HG02763 (cell line): Measurements from ENCODE around the gene CLINT1.
A peak's percentile ranks its signal among the peaks of the same experiment; 100 is the strongest.

Experiments
- ATAC-seq: cut with Tn5 transposase; IDR thresholded peaks from one replicate; pipeline ENCODE4 v1.9.1; 2021; ENCODE audit warnings: mild to moderate bottlenecking, moderate library complexity; ENCODE audit not compliant: unreplicated experiment

Gene CLINT1

DNA sequence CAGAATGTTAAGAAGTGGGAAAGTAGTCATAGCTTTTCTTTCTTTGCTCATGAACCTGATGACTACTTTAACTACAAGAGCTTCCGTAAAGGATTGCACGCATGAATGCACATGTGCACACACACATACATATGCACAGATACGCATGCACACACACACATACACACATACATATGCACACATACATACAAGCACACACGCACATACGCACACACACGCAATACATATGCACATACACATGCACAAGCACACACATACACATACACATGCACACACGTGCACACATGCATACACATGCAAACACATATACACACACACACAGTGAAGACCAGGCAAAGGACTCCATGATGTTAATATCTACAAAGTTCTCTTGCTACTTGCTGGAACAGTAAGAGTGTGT lies 92.5 kb downstream of the CLINT1 start:
- no peak for ATAC-seq

GRCh38 chr5:157764531-157764930 lies 94.4 kb downstream of the CLINT1 start:
- no peak for ATAC-seq

- peak; percentile 73 for ATAC-seq
Measured at GRCh38 chr5:157761690-157762621, 97.0 kb downstream of the CLINT1 start.

DNA sequence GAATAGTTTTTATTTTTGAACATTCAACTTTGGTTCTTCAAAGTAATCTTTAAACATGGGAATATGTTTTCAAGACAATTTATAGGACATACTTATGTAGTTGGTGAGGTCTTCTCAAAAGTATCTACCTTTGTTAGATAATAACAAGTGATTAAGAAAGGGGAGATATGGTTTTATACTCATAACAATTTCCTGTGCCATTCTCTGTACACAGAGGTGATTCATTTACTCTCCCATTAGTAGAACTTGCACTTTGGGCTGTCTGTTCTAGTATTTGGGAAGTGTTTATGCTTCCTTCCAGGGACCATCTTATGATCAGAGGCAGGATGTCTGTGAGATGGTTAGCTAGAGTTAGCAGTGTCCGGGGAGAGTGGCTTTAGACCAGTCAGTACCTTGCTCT lies 100.2 kb downstream of the CLINT1 start:
- ATAC-seq: no peak

DNA sequence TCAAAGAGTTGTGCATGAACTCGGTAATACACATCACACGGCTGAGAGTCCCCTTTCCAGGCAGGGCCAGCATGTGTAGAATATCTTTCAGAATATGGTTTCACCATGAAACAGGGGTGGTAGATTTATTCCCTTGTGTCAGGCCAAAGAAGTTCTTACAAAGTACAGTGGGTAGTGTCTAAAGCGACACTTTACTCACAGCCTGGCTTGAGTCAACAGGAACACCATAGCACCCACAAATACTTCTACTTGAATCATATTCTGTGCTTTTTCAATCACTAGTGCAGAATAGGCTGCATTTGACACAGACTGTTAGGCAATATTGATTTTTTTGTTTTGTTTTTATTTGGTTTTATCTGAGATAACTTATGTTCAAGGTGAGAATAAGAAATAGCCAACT lies 102.8 kb downstream of the CLINT1 start:
- ATAC-seq: no peak

DNA sequence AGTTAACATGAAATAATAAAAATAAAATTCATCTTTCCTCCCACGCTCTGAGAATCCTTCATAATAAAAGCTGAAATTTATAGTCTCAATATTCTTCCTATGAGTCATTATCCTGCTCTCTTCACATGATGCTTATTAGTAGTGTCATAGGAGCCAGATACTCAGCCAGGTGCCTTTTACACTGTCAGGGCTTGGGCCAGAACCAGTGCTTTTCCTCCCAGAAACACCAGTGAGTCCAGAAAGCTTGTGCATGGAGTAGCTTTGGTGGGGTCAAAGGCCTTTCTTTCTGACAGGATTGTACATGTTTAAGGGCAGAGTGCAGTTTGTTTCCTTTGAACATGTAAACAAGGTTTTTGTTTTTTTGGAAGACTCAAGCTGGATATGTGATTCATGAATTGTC lies 108.6 kb downstream of the CLINT1 start:
- ATAC-seq: no peak

- no peak for ATAC-seq
Measured at GRCh38 chr5:157749462-157749799, 109.5 kb downstream of the CLINT1 start.

GRCh38 chr5:157748760-157749461 lies 110.0 kb downstream of the CLINT1 start:
- no peak for ATAC-seq

GRCh38 chr5:157747766-157748700 lies 110.9 kb downstream of the CLINT1 start:
- ATAC-seq: no peak

DNA sequence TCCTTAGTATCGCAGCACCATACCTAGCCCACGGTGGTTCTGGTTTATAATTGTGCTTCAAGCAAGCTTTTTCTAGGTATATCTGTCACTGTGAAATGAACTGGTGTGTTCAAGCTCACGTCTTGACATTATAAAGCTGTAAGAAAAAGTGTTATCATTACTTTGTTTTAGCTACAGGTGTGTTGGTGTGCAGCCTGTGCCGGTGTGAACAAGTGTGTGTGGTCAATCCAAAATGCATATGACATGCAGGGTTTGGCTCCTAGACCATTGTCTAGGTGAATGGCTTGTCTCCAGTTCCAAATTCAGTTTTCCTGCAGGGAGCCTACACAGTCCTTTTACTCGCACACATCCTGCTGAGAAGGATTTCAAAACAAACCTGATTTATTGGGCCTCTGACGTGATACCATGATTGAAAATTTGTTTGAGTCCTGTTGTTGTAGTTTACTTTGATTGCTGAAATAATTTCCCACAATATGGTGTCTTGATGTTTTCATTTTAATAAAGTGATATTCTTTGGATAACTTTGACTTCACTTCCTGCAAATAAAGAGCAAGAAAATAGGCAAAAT lies 111.7 kb downstream of the CLINT1 start:
- no peak for ATAC-seq

DNA sequence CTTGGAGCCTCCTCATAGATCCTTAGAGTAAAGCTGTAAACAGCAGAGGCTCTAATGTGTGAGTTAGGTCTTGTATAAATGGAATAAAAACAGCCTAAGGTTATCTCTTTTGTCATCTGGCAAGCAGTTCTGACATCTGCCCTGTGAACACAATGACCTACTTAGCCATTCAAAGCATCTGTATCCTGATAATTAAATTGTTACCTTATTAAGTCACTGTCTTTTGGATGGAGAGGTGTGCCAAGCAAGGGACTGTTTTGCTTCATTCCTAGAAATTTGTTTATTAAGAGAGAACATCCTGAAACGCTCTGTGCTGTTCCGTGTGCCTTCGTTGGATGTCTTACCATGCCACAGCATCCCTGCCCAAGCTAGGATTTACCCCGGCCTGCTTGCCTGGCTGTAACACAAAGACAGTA lies 113.9 kb downstream of the CLINT1 start:
- no peak for ATAC-seq

DNA sequence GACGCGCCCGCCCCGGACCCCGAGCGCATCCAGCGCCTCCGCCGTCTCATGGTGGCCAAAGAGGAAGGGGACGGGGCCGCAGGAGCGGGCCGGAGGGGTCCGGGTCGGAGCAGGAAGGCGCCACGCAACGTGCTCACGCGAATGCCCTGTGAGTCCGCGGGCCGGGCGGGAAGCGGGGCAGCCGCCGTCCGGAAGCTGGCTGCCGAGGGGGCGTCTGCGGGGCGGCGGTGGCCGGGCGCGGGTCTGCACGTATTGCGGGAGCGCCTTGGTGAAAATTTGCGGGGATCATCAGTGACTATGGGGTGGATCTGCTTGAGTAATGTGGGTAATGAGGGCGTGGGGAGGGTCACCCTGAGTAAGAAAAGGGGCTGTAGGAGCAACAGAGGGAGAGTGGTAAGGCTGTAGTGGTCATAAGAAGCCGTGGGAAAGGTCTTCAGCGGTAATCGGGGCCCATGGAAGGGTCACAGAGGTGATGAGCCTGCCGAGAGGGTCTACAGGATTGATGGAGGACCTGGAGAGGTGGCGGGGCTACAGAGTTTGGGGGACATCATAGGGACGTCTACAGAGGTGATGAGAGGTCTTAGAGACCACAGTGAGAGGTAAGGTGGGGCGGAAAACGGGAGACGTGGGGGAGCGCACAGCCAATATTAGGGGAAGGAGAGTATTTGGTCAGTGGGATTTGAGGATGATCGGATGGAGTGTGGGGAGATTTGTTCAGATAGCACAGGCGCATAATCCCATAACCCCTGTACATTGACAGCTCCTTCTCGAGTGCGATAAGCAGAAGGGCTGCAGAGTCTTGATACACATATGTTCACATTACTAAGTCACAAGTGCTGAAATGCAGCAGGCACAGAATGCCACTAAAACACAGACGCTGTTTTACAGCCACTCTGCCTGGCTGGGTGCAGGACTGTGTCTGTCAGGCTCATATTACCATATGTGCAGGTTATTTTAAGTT lies 114.6 kb downstream of the CLINT1 start:
- peak; percentile 13 for ATAC-seq

DNA sequence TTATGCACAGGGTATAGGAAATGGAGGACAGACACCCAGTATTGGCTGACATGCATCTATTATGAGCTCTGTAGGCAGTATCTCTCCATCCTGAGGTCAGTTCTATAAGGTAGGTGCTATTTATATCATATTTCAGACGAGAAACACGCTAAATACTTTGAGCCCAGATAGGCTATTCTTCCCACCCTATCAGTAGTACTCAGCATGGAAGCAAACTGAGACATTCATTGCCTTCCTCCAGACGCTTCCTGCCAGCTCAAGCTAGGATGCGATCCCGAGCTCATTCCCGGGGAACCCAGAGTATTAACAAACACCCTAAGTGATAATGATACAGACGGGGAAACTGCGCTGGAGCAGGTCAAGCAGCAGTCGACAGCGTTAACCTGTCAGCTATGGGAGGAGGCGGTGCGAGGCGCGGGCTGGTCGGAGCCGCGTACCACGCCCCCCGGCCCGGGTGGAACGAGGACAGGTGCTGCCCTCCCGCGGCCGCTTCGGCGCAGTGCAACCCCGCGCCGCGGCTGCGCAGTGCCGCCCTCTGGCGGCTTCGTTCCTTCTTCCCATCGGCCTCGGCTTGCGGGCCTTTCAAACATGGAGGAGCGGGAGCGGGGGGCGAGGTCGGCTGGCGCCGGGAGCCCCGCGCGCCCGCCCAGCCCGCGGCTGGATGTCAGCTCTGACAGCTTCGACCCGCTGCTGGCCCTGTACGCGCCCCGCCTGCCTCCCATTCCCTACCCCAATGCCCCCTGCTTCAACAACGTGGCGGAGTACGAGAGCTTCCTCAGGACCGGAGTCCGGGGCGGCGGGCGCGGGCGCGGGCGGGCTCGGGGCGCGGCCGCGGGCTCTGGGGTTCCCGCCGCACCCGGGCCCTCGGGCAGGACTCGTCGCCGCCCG lies 115.5 kb downstream of the CLINT1 start, which contains the start of gene LSM11:
TSS of gene LSM11 (plus strand) at position 550 of the 888 bp plus-strand sequence. CDS start at position 589, 39 bp downstream.
- ATAC-seq: peak; percentile 94

DNA sequence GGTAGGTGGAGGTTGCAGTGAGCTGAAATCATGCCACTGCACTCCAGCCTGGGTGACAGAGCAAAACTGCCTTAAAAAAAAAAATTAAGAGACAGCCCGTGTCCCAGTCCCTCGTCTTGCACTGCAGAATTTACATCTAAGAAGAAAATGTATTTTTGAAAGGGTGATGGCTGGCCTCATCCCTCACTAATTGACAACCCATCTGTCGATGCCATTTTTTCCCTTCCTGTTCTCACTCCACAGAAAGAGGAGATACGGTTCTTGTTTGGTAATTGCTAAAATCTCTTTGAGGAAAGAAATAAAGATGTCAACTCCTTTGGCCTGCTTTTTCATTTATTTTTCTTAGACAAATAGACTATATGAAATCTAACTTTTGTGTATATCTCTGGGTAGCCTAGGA lies 117.8 kb downstream of the CLINT1 start:
- ATAC-seq: no peak

DNA sequence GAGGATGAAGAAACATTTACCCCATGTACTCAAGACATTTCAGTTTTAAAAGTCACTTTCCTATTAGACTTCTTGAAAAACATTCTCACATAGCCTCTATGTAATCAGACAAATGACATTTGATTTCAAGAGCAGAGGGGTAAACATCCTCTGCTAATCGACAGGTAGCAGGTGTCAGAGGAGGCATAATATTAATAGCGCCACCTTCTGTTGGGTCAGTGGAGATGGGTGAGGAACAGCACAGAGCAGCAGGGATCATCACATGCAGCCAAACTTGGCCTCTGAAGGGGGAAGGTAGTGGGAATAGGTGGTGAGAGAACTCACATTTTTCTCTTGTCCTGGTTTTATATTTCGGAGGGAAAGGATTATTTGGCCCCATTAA lies 118.7 kb downstream of the CLINT1 start:
- no peak for ATAC-seq

- no peak for ATAC-seq
Measured at GRCh38 chr5:157739388-157740228, 119.3 kb downstream of the CLINT1 start.

DNA sequence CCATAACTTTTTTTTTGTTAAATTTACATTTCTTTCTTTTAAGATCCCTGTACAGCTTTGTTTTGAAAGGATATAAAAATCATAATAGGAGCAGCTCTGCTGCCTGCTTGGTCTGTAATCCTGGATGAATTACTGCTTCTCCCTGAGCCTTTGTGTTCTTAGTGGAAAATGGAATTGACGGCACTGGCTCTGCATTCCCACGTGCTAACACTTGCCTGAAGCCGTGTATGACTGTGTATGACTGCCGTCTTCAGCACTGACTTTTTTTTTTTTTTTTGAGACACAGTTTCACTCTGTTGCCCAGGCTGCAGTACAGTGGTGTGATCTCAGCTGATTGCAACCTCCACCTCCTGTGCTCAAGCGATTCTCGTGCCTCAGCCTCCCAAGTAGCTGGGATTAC lies 123.0 kb downstream of the CLINT1 start:
- no peak for ATAC-seq
